GM12873 (cell line): ENCODE data around the gene LMAN1L.

Source experiments
- TF ChIP-seq, protein P1 (sequence below): IDR thresholded peaks from 2 replicates; pipeline ENCODE4 v1.5.1; 2012; ENCODE audit warnings: low read depth, mild to moderate bottlenecking, moderate library complexity, low read length, control low read depth; ENCODE audit not compliant: insufficient read depth; ENCODE audit errors: missing control alignments

The LMAN1L gene

GRCh38 chr15:74770211-74770903 lies 42.3 kb upstream of the LMAN1L start:
- TF ChIP-seq, protein P1, sequence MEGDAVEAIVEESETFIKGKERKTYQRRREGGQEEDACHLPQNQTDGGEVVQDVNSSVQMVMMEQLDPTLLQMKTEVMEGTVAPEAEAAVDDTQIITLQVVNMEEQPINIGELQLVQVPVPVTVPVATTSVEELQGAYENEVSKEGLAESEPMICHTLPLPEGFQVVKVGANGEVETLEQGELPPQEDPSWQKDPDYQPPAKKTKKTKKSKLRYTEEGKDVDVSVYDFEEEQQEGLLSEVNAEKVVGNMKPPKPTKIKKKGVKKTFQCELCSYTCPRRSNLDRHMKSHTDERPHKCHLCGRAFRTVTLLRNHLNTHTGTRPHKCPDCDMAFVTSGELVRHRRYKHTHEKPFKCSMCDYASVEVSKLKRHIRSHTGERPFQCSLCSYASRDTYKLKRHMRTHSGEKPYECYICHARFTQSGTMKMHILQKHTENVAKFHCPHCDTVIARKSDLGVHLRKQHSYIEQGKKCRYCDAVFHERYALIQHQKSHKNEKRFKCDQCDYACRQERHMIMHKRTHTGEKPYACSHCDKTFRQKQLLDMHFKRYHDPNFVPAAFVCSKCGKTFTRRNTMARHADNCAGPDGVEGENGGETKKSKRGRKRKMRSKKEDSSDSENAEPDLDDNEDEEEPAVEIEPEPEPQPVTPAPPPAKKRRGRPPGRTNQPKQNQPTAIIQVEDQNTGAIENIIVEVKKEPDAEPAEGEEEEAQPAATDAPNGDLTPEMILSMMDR = no peak

DNA sequence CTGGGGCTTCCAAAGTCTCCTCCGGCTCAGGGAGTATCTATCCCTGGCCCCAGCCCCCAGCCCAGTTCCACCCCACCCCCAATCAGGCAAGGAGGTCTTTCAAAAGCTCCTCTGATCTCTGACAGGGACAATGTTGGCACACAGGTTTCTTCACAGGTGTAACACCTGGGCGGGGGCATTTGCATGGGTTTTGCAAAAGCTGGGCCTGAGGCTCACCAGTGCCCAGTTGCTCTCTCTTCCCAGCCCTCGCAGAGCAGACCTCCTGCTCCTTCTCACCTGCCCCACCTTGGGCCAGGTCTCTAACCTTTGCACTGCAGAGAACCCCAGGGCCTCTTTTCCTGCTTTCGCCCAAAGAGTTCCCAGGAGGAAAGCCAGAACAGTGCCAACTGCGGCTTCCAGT lies 39.3 kb upstream of the LMAN1L start:
- TF ChIP-seq, protein P1 = no peak

DNA sequence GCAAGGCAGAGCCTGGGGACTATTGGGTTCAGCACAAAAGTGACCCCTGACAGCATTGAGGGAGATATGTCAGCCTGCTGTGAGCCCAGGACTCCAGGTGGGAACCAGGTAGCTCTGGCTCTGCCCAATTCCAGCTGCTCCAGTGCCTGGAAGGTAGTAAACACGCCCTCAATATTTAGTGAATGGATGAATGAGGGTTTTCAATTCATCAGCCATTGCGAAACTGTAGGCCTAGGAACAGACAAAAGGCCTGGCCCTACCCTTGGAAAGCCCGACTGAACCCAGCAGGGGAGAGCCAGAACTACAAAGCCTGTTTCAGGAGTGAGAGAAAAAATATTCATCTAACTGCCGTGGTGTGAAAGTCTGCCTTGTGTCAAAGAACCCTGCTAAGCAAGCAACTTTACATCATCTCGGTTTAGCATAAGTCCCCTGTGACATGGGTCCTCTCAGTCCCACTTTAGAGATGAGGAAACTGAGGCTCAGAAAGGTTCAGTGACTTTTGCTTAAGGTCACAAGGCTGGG lies 38.8 kb upstream of the LMAN1L start:
- TF ChIP-seq, protein P1 = no peak

DNA sequence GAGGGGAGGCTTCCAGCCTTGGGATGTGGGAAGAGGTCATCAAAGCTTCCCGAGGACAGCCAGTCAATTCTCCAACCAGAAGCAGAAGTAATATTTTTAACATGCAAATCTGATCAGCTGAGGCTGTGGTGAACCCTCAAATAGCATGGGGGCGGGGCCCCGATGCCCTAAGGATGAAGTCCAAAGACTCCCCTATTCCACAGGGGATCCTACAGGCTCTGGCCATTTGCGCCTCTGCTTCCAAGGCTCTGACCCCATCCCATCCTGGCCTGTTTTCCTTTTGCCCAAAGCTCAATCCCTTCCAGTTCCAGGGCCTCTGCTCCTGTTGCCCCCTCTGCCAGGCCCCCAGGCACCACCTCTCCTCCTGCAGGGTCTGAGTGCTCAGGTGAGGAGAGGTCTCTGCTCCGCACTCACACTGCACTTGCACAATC lies 37.5 kb upstream of the LMAN1L start:
- TF ChIP-seq, protein P1 = no peak

DNA sequence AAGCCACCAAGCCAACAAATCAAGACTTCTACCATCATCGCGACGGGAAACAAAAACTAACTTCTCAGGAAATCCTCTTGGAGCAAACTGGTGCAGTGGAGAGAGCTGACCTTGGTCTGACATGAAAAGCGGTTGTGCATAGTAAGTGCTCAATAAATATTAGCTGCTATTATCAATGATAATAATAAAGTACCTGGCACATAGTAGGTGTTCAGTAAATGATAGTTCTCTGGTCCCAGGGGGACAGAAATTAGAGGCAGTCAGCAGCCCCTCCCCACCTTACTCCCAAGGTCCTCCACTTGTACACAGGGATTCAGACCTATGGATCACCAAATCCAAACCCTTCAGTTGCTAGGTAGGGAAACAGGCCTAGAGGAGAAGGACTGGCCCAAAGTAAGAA lies 36.7 kb upstream of the LMAN1L start:
- TF ChIP-seq, protein P1 = no peak

DNA sequence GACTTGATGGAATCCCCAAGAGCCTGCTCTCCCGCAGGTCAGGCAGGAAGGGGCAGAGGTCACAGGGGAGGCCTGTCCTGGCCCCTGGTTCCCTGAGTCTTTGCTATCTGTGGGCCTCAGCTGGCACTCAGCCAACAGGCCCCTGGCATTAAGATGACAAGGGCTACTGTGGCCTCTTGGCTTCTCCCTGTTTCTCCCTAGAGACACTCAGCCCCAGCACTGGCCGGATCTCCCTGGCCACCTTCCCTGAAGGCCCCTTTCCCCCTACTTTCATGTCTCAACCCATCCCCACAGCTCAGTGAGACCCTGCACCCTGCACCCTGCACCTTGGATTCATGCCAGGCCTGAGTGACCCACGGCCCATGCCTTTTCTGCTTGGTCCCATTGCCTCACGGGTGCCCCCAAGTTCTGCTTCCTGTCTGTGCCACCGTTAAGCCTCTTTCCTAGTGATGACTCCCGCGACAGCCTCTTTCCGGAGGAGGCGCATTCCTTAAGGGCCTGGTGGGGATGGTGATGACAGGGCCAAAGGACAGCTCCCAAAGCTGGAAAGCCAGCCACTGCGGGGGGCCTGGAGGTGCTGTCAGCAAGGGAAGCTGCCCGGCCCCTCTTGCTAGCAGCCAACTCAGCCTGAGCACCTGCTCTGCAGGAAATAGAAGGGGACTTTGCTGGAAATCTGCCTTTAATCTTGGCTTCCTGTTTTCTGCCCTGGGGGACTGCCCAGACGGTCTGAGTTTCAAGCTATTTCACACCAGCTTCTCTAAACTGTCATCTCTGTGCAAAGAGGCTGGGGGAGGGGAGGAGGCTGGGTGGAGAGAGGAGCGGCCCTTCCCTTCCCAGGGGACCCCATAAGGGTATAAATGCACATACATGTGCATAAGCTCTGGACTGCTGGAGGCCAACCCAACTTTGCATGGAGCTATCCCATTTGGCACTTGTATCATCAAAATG lies 35.5 kb upstream of the LMAN1L start:
- TF ChIP-seq, protein P1 = no peak
